ENCODE measurements around the gene TTC23L.
A peak's percentile ranks its signal among the peaks of the same experiment; 100 is the strongest.

The TTC23L gene

DNA sequence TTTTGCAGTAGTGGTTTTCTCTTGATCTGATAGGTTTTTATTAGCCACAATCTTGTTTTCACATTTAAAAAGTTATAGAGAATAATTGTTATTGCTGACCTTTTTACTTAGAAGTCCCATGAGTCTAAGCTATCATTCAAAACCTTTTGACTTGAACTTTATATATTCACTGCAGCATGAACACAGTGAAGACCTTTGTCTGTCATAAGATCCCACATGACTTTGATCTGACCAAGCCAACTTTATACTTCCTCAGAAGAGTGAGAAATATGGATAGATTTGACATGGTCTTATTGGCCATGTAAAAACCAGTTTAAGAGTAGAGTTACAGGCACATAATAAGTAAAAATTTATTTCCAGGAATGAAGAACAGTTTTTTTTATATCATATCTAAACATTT is 42.3 kb downstream of the TTC23L start:
- no peak for ATAC-seq
- Mint-ChIP-seq H3K9me3 (peaks cover 3% of the 10 kb centered on the region), H3K27ac (no peak overlapping the region), H3K4me1 (no peaks in the 10 kb centered on the region), H3K36me3 (no peaks in the 10 kb centered on the region), H3K27me3 (no peaks in the 10 kb centered on the region), H3K4me3 (no peak overlapping the region)

- H3K27ac Mint-ChIP-seq, result no peak overlapping the region
- no peaks in the 10 kb centered on the region for H3K4me1 Mint-ChIP-seq
- no peaks in the 10 kb centered on the region for H3K9me3 Mint-ChIP-seq
- H3K4me3 Mint-ChIP-seq, result no peak overlapping the region
- peaks cover 11% of the 10 kb centered on the region for H3K27me3 Mint-ChIP-seq
- ATAC-seq, result no peak
- no peaks in the 10 kb centered on the region for H3K36me3 Mint-ChIP-seq
These were observed 47.6 kb downstream of the TTC23L start for GRCh38 chr5:34886392-34887119.

DNA sequence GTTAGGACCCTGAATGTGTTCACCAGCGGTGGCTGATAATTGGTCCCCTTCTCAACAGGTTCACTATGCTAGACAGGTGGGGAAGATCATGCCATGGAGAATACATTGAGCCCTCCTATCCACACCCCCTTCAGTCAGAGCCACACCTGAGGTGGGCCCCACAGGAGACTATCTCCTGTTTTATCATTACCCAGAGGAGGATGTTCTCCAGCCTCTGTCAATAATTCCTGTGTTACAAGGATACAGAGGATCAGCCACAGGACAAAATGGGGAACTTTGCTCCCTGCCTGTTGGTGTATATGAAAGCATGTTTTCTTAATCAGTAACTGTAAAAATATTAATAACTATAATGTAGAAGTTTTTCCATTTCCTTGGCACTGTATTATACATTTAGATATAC is 50.4 kb downstream of the TTC23L start:
- H3K4me3 Mint-ChIP-seq, result no peak overlapping the region

GRCh38 chr5:34891981-34892380 is 53.0 kb downstream of the TTC23L start:
- H3K9me3 Mint-ChIP-seq, result no peaks in the 10 kb centered on the region
- peaks cover 6% of the 10 kb centered on the region for H3K27me3 Mint-ChIP-seq
- peaks cover 5% of the 10 kb centered on the region for H3K36me3 Mint-ChIP-seq
- no peak overlapping the region for H3K4me3 Mint-ChIP-seq
- H3K4me1 Mint-ChIP-seq, result no peaks in the 10 kb centered on the region
- ATAC-seq, result no peak
- no peak overlapping the region for H3K27ac Mint-ChIP-seq

More for the DNA sequence above, 50.4 kb downstream of the TTC23L start:
- Mint-ChIP-seq H3K27me3 (peaks cover 11% of the 10 kb centered on the region), H3K36me3 (no peaks in the 10 kb centered on the region), H3K9me3 (no peaks in the 10 kb centered on the region), H3K27ac (no peak overlapping the region), H3K4me1 (no peaks in the 10 kb centered on the region)
- ATAC-seq, result no peak

DNA sequence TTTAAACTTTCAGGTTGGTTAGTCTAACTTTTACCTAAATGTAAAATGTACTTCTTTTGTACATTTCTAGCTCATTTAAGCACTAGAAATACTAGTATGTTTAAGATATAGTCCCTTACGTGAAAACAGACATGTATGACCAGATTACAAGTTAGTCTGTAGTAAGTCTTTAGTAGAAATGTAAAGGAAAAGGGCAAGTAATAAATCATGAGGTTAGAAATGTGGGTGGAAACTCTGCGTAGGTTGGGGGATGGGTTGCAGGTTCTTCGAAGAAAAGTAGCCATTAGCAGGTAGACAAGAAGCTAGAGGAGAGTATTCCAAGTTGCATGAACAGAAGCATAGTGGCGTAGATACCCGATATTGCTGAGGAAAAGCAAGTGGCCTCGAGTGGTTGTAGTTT is 53.5 kb downstream of the TTC23L start:
- Mint-ChIP-seq H3K9me3 (no peaks in the 10 kb centered on the region), H3K27ac (no peak overlapping the region), H3K36me3 (peaks cover 5% of the 10 kb centered on the region), H3K4me1 (no peaks in the 10 kb centered on the region), H3K27me3 (peaks cover 1% of the 10 kb centered on the region), H3K4me3 (no peak overlapping the region)
- ATAC-seq, result no peak

- ATAC-seq, result no peak
- Mint-ChIP-seq H3K9me3 (no peaks in the 10 kb centered on the region), H3K27me3 (no peaks in the 10 kb centered on the region), H3K36me3 (peaks cover 5% of the 10 kb centered on the region), H3K4me1 (no peaks in the 10 kb centered on the region), H3K4me3 (no peak overlapping the region), H3K27ac (no peak overlapping the region)
These were observed 55.8 kb downstream of the TTC23L start for GRCh38 chr5:34894716-34895115.

- ATAC-seq, result no peak
- H3K36me3 Mint-ChIP-seq, result peaks cover 5% of the 10 kb centered on the region
- H3K27ac Mint-ChIP-seq, result no peak overlapping the region
- H3K9me3 Mint-ChIP-seq, result no peaks in the 10 kb centered on the region
- H3K4me3 Mint-ChIP-seq, result no peak overlapping the region
- no peaks in the 10 kb centered on the region for H3K27me3 Mint-ChIP-seq
- H3K4me1 Mint-ChIP-seq, result no peaks in the 10 kb centered on the region
These were observed 56.9 kb downstream of the TTC23L start for GRCh38 chr5:34895641-34896419.

DNA sequence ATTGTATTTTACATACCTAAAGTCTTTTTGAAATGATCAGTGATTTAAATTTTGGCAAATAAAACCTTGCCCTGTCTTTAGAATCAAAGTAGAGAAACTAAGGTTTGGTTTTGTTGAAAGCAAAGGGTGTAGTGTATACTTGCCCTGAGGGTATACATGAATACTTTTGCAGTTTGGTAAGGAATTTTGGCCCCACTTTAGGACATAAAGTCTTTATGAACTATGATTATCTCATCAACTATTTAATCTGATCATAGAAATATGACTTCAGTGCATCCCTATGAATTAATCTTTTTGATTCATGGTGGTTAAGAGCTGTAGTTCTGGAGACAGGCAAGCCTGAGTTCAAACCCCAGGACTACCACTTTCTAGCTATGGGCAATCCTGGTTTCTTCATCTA is 58.7 kb downstream of the TTC23L start:
- ATAC-seq, result no peak
- no peaks in the 10 kb centered on the region for H3K4me1 Mint-ChIP-seq
- no peak overlapping the region for H3K27ac Mint-ChIP-seq
- H3K4me3 Mint-ChIP-seq, result no peak overlapping the region
- no peaks in the 10 kb centered on the region for H3K27me3 Mint-ChIP-seq
- H3K9me3 Mint-ChIP-seq, result no peaks in the 10 kb centered on the region
- peaks cover 5% of the 10 kb centered on the region for H3K36me3 Mint-ChIP-seq

- ATAC-seq, result peak; percentile 67
- Mint-ChIP-seq H3K27ac (no peak overlapping the region), H3K27me3 (no peaks in the 10 kb centered on the region), H3K9me3 (no peaks in the 10 kb centered on the region), H3K4me1 (no peaks in the 10 kb centered on the region), H3K36me3 (peaks cover 5% of the 10 kb centered on the region), H3K4me3 (no peak overlapping the region)
These were observed 59.4 kb downstream of the TTC23L start for GRCh38 chr5:34898258-34898895.

- ATAC-seq, result no peak
- no peaks in the 10 kb centered on the region for H3K9me3 Mint-ChIP-seq
- no peak overlapping the region for H3K27ac Mint-ChIP-seq
- no peaks in the 10 kb centered on the region for H3K4me1 Mint-ChIP-seq
- no peaks in the 10 kb centered on the region for H3K27me3 Mint-ChIP-seq
- H3K36me3 Mint-ChIP-seq, result peaks cover 5% of the 10 kb centered on the region
- no peak overlapping the region for H3K4me3 Mint-ChIP-seq
These were observed 60.1 kb downstream of the TTC23L start for GRCh38 chr5:34899066-34899465.

- Mint-ChIP-seq H3K4me1 (no peaks in the 10 kb centered on the region), H3K27ac (no peak overlapping the region), H3K36me3 (peaks cover 5% of the 10 kb centered on the region), H3K27me3 (no peaks in the 10 kb centered on the region), H3K4me3 (no peak overlapping the region), H3K9me3 (no peaks in the 10 kb centered on the region)
- ATAC-seq, result no peak
These were observed 61.7 kb downstream of the TTC23L start for GRCh38 chr5:34900652-34901051.

DNA sequence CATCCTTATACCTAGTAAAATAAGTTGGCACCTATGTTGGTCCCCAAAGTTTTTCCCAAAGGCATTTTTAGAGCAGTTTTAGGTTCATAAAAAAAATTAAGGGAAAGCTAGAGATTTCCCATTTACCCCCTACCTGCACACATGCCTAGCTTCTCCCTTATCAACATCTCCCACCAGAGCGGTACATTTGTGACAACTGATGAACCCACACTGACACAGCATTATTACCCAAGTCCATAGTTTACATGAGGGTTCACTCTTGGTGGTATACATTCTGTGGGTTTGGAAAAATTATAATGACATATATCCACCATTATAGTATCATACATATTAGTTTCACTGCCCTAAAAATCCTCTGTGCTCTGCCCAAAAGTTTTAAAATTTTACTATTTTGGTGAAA is 64.3 kb downstream of the TTC23L start:
- Mint-ChIP-seq H3K9me3 (no peaks in the 10 kb centered on the region), H3K4me3 (no peak overlapping the region), H3K27me3 (no peaks in the 10 kb centered on the region), H3K36me3 (peaks cover under 1% of the 10 kb centered on the region), H3K27ac (no peak overlapping the region), H3K4me1 (no peaks in the 10 kb centered on the region)
- ATAC-seq, result no peak

- Mint-ChIP-seq H3K4me1 (no peaks in the 10 kb centered on the region), H3K27ac (no peak overlapping the region), H3K9me3 (no peaks in the 10 kb centered on the region), H3K27me3 (no peaks in the 10 kb centered on the region), H3K36me3 (peaks cover 20% of the 10 kb centered on the region), H3K4me3 (no peak overlapping the region)
- no peak for ATAC-seq
These were observed 66.6 kb downstream of the TTC23L start for GRCh38 chr5:34905564-34905963.

DNA sequence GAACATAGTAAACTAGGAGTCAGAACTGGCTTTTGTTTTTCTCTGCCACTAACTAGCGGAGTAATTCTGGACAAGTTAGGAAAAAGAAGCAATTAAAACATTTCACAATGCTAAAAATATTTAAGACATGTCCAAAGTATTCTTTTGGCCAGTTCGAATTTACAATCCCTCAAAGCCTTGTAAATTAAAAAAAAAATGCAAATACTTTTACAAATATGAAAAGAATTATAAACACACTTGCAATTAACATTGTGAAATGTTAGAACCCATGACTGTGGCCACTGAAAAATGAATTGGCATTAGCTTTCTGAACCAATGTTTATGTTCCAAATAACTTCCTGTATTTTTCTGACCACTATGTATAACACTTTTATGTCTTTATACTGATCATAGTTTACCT is 74.1 kb downstream of the TTC23L start:
- Mint-ChIP-seq H3K4me1 (peaks cover 28% of the 10 kb centered on the region), H3K9me3 (no peaks in the 10 kb centered on the region), H3K36me3 (peaks cover 37% of the 10 kb centered on the region), H3K27me3 (no peaks in the 10 kb centered on the region), H3K27ac (no peak overlapping the region), H3K4me3 (no peak overlapping the region)
- ATAC-seq, result no peak

DNA sequence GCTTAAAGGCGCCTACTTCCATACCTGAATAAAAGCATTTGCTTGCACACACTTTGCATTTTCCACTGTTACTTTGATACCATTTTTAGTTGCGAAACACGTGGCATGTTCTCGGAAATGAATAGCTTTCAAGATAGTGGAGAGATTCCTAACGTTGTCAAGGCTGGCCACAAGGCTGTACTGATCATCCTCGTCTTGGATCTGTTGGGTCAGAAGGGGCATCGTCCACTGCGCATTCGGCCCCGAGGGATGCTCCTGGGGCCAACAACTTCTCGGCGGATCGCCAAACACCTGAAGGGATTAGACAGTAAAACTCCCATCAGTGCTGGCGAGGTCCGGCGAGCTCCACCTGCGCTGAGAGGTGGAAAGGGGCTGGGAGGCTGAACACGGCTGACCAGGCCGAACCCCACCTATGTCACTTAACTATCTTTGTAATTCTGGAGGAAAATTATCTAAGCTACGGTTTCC is 75.7 kb downstream of the TTC23L start:
- ATAC-seq, result peak; percentile 2
- no peaks in the 10 kb centered on the region for H3K27me3 Mint-ChIP-seq
- H3K27ac Mint-ChIP-seq, result no peak overlapping the region
- no peaks in the 10 kb centered on the region for H3K9me3 Mint-ChIP-seq
- peaks cover 28% of the 10 kb centered on the region for H3K4me1 Mint-ChIP-seq
- peaks cover 25% of the 10 kb centered on the region for H3K36me3 Mint-ChIP-seq
- H3K4me3 Mint-ChIP-seq, result no peak overlapping the region

All from stimulated activated memory B cell treated with anti-CD40 and anti-IgM and Interleukin-4, amounts not matched to agents 10 μg/mL and 1 μg/mL and 100 μg/mL, for 72 hours (primary cell).